WTC11 (cell line): ENCODE measurements around the gene ARHGEF37. TPM values are rescaled to one million over a fixed set of nuclear protein-coding genes. Genes with fewer than 3 reads are reported as not detected.

Source experiments
- ATAC-seq: fragments of 200-7000 bp; cut with Tn5 transposase; 2 replicates; pipeline ENCODE4 v1.10.0; 2021; ENCODE audit warnings: mild to moderate bottlenecking, moderate library complexity
- CTCF ChIA-PET: fragments of 300-600 bp; sonication (Branson Sonifier 250); formaldehyde crosslinking; loops from one replicate; lab custom pipeline; 2021; ENCODE audit warnings: antibody characterized with exemption; lab: Charles Lee
- POLR2A ChIA-PET: fragments of 350-600 bp; sonication (Branson Sonifier 250); formaldehyde crosslinking; loops from one replicate; lab custom pipeline; 2021; ENCODE audit warnings: antibody characterized with exemption; lab: Charles Lee
- DNase-seq: peaks from one replicate; pipeline ENCODE4 v3.0.0; 2021; ENCODE audit warnings: low spot score
- H3K27ac Mint-ChIP-seq: 2 replicates; pipeline ENCODE4 v1.8.0; 2021; ENCODE audit warnings: mixed read lengths
- H3K27me3 Mint-ChIP-seq: 2 replicates; pipeline ENCODE4 v1.8.0; 2021; ENCODE audit warnings: low read depth, mild to moderate bottlenecking, moderate library complexity, mixed read lengths
- H3K36me3 Mint-ChIP-seq: 2 replicates; pipeline ENCODE4 v1.8.0; 2021; ENCODE audit warnings: mixed read lengths
- H3K4me1 Mint-ChIP-seq: 2 replicates; pipeline ENCODE4 v1.8.0; 2022; ENCODE audit warnings: mixed read lengths
- H3K4me3 Mint-ChIP-seq: 2 replicates; pipeline ENCODE4 v1.8.0; 2021; ENCODE audit warnings: mild to moderate bottlenecking, moderate library complexity, mixed read lengths
- H3K9me3 Mint-ChIP-seq: 2 replicates; pipeline ENCODE4 v1.8.0; 2021; ENCODE audit warnings: mixed read lengths
- CTCF ChIP-seq: fragments of 200-600 bp; IDR thresholded peaks from 2 replicates; pipeline ENCODE4 v1.8.0; 2022; ENCODE audit warnings: antibody characterized with exemption
- FOXJ3 ChIP-seq: sonication (generic); formaldehyde crosslinking; IDR thresholded peaks from 2 replicates; pipeline ENCODE4 v1.9.0; 2021; ENCODE audit warnings: missing genetic modification reagents, mild to moderate bottlenecking, borderline replicate concordance
- GRHL2 ChIP-seq: fragments of 250-450 bp; sonication (Bioruptor Pico); IDR thresholded peaks from 2 replicates; pipeline ENCODE4 v1.8.0; 2022; ENCODE audit warnings: mild to moderate bottlenecking, moderate library complexity; ENCODE audit not compliant: insufficient replicate concordance, severe bottlenecking
- HMGXB4 ChIP-seq: sonication (generic); formaldehyde crosslinking; IDR thresholded peaks from 2 replicates; pipeline ENCODE4 v1.8.1; 2023; ENCODE audit warnings: mild to moderate bottlenecking, moderate library complexity, missing genetic modification reagents
- IRF1 ChIP-seq: sonication (generic); formaldehyde crosslinking; IDR thresholded peaks from 2 replicates; pipeline ENCODE4 v1.8.0; 2023; ENCODE audit warnings: missing genetic modification reagents
- MAX ChIP-seq: sonication (generic); formaldehyde crosslinking; IDR thresholded peaks from 2 replicates; pipeline ENCODE4 v1.8.0; 2022; ENCODE audit warnings: mild to moderate bottlenecking, missing genetic modification reagents
- MYBL2 ChIP-seq: sonication (generic); formaldehyde crosslinking; IDR thresholded peaks from 2 replicates; pipeline ENCODE4 v1.8.1; 2023; ENCODE audit warnings: mild to moderate bottlenecking, moderate library complexity, missing genetic modification reagents
- NFE2L1 ChIP-seq: sonication (generic); formaldehyde crosslinking; IDR thresholded peaks from 2 replicates; pipeline ENCODE4 v1.8.1; 2023; ENCODE audit warnings: missing genetic modification reagents
- NR2C2 ChIP-seq: sonication (generic); formaldehyde crosslinking; IDR thresholded peaks from 2 replicates; pipeline ENCODE4 v1.8.0; 2022; ENCODE audit warnings: mild to moderate bottlenecking, missing genetic modification reagents
- NR3C1 ChIP-seq: sonication (generic); formaldehyde crosslinking; conservative IDR thresholded peaks from 2 replicates; pipeline ENCODE4 v1.8.1; 2023; ENCODE audit warnings: low read depth, mild to moderate bottlenecking, missing genetic modification reagents
- SMAD3 ChIP-seq: sonication (generic); formaldehyde crosslinking; IDR thresholded peaks from 2 replicates; pipeline ENCODE4 v1.8.0; 2022; ENCODE audit warnings: missing genetic modification reagents, mild to moderate bottlenecking, borderline replicate concordance
- STAT6 ChIP-seq: sonication (generic); formaldehyde crosslinking; conservative IDR thresholded peaks from 2 replicates; pipeline ENCODE4 v1.8.1; 2023; ENCODE audit warnings: mild to moderate bottlenecking, low read depth, missing genetic modification reagents, moderate library complexity
- TEAD1 ChIP-seq: sonication (generic); formaldehyde crosslinking; IDR thresholded peaks from 2 replicates; pipeline ENCODE4 v1.8.0; 2022; ENCODE audit warnings: mild to moderate bottlenecking, missing genetic modification reagents
- ZBTB43 ChIP-seq: sonication (generic); formaldehyde crosslinking; IDR thresholded peaks from 2 replicates; pipeline ENCODE4 v1.8.1; 2023; ENCODE audit warnings: mild to moderate bottlenecking, missing genetic modification reagents
- ZNF219 ChIP-seq: sonication (generic); formaldehyde crosslinking; IDR thresholded peaks from 2 replicates; pipeline ENCODE4 v1.8.0; 2023; ENCODE audit warnings: missing genetic modification reagents, mild to moderate bottlenecking, borderline replicate concordance
- ZNF263 ChIP-seq: sonication (generic); formaldehyde crosslinking; IDR thresholded peaks from 2 replicates; pipeline ENCODE4 v1.8.1; 2022; ENCODE audit warnings: low read depth, mild to moderate bottlenecking, moderate library complexity, missing genetic modification reagents
- ZNF317 ChIP-seq: sonication (generic); formaldehyde crosslinking; IDR thresholded peaks from 2 replicates; pipeline ENCODE4 v1.8.1; 2023; ENCODE audit warnings: low read depth, mild to moderate bottlenecking, moderate library complexity, missing genetic modification reagents, borderline replicate concordance
- ZNF423 ChIP-seq: fragments of 250-450 bp; sonication (Bioruptor Pico); IDR thresholded peaks from 2 replicates; pipeline ENCODE4 v2.1.2; 2022; ENCODE audit warnings: mild to moderate bottlenecking, moderate library complexity
- ZNF425 ChIP-seq: fragments of 250-450 bp; sonication (Bioruptor Pico); conservative IDR thresholded peaks from 2 replicates; pipeline ENCODE4 v1.9.0; 2021; ENCODE audit warnings: mild to moderate bottlenecking
- ZSCAN18 ChIP-seq: fragments of 250-450 bp; sonication (Bioruptor Pico); IDR thresholded peaks from 2 replicates; pipeline ENCODE4 v2.1.2; 2022; ENCODE audit warnings: mild to moderate bottlenecking, moderate library complexity
- total RNA-seq: library from RNA; stranded (reverse); gene quantifications from 3 replicates; pipeline ENCODE4 v1.2.3, GENCODE V29; 2021

ARHGEF37 gene
- total RNA-seq, 1 experiment from 2014 or later, result 1.1 TPM

GRCh38 chr5:149640350-149640999 is 59.2 kb downstream of the ARHGEF37 start:
- Mint-ChIP-seq H3K4me1 (peaks cover 4% of the 10 kb centered on the region; the same call in 1 of the 2 replicates), H3K9me3 (no peaks in the 10 kb centered on the region), H3K27ac (no peak overlapping the region), H3K4me3 (no peak overlapping the region), H3K36me3 (no peaks in the 10 kb centered on the region), H3K27me3 (no peaks in the 10 kb centered on the region)
- POLR2A ChIA-PET, result no interaction called here
- DNase-seq (no peak), ATAC-seq (no peak)
- TF ChIP-seq GRHL2 (CRISPR knock-in tag) (no peak), CTCF (no peak), MAX (no peak), ZNF263 (CRISPR knock-in tag) (no peak), MYBL2 (CRISPR knock-in tag) (no peak), ZNF425 (CRISPR knock-in tag) (no peak), STAT6 (CRISPR knock-in tag) (no peak), TEAD1 (CRISPR knock-in tag) (no peak), ZNF423 (CRISPR knock-in tag) (no peak), ZNF317 (CRISPR knock-in tag) (no peak), SMAD3 (CRISPR knock-in tag) (no peak), ZNF219 (CRISPR knock-in tag) (no peak), NR2C2 (CRISPR knock-in tag) (no peak), ZSCAN18 (no peak), HMGXB4 (CRISPR knock-in tag) (no peak), FOXJ3 (CRISPR knock-in tag) (no peak), NR3C1 (CRISPR knock-in tag) (no peak), IRF1 (CRISPR knock-in tag) (no peak), NFE2L1 (CRISPR knock-in tag) (no peak), ZBTB43 (CRISPR knock-in tag) (no peak)
- CTCF ChIA-PET, result interaction anchor here (0.6 to 2.4 kb wide), 7 partner anchors 16 to 1551 kb away, joined by 3 to 11 read pairs (median 5); no protein-coding TSS in a partner anchor
